NCI-H2196 treated with DMSO at 0.1 percent for 48 hours (cell line): ENCODE data around the gene TTC33.

Experiments used
- DNase-seq: peaks from one replicate; lab custom pipeline; 2025; ENCODE audit not compliant: unreplicated experiment; lab: John Stamatoyannopoulos, UW

The TTC33 gene

DNA sequence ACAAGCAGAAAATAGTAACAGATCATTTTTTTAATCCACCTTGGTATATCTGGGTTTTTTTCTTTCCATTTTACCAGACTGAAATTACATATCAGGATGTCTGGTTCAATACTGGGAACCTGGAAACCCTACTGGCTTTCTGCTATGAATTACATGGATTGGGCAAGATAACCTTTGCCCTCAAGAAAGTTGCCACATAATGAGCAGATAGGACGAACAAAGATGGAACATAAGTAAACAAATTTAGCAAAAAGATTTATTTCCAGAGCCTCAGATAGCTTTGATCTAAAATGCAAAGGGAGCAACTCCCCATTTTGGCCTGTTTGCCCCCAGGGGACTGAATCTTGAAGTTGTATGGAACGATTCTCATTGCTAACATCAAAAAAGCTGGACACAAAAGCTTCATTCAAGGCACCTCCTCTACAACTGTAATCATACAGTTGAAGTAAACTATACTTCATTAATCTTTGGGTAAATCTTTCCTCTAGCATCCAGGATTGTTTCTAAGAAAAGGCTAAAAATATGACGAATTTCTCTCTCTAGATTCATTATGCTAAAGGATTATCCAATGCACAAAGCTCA lies 207.7 kb downstream of the TTC33 start:
- no peak for DNase-seq

DNA sequence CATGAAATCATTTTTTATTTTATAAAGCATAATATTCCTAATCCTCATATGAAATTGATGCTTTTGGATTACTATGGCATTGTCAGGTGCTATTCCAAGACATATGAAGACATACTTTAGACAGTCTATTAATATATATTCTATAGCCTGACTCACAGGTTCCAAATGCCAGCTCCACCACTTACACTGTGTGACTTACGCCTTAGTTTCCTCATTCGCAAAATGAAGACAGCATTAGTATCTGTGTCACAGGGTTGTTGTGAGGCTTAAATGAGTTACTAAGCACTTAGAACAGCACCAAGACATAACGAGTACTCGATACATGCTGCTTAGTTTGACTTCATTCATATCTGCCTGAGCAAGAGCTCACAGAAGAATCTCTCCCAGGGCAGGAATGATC lies 208.2 kb downstream of the TTC33 start:
- no peak for DNase-seq

DNA sequence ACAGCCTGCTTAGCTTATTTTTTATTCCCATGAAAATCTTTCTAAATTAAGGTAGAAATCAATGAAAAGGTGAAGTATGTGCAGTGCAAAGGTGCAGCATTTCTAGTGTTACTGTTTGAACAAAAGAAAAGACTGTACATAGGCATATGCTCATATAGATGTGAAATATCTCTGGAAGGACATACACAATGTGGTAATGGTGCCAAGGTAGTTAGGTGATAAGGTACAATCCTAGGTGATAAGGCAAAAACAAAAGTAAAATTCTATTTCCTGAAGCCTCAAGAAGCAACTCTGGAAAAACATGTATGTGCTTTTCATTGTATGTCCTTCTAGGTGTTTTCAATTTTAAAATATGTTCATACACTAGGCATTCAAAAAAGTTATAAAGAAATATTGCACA lies 215.5 kb downstream of the TTC33 start:
- DNase-seq: no peak

DNA sequence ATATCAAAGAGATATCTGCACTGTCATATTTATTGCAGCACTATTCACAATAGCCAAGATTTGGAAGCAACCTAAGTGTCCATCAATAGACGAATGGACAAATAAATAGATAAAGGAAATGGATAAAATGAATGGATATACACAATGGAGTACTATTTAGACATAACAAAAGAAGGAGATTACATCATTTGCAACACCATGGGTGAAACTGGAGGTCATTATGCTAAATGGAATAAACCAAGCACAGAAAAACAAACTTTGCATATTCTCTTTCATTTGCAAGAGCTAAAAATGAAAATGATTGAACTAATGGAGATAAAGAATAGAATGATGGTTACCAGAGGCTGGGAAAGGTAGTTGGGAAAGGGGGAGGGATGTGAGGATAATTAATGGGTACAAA lies 231.1 kb downstream of the TTC33 start:
- DNase-seq: no peak

DNA sequence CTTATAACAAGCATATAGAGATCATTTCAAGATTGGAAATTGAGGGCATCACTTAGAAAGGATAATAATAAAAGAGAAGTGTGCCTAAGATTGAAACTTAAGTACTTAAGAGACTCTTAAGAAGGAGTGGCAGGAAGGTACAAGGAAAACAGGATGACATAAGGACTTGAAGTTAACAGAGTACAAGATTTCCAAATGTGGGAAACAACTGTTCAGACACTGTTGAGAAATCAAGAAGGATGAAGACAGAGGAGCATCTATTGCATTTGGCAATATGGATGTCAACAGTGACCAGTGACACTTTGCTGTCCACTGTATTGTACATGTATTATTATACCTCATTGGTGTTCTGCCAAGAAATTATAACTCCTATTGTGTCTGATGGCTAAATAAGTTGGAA lies 233.8 kb downstream of the TTC33 start:
- no peak for DNase-seq

DNA sequence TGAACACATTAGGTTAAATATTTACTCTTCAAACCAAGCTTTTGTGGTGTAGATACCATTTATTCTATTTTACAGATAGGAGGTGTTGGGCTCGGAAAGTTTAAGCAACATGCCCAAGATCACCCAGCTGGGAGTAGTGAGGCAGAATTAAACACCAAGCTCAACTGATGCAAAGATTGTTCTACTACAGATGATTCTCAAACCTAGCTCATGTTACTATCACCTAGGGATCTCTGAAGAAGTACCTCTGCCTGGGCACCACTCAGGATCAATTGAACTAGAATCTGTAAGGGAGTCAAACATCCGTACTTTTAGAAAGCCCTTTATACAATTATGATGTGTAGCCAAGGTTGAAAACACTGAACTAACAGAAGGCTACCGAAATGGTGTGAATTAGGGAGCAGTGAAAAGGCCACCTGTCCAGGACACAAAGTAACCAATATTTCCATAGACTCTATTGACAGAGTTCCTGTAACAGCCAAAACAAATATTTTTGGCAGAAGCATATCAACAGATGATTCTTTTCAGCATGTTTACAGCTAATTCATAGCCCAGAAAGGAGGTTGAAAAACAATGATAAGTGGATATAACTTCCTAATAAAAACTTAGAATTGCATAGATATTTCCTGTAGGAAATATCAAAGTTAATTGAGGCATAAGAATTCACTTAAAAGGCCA lies 234.5 kb downstream of the TTC33 start:
- DNase-seq: peak; percentile 42

DNA sequence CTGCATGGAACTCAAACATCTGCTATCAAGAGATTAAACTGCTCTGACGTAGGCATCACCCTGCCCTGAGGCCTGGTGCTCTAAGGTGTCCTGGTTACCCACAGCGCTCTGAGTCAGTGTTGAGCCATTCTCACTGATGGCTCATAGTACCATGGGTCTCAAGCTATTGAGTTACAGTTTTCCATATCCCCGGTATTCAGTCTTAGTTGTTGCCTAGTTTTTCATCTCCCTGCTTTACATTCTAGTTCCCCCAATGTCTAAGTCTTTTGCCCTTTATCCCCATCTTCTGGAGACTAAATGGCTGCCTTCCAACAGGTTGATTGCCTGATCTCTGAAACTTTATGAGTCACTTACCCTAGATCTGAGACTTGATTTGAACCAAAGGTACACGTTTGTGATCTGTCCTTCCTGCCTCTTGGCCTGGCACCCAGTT lies 237.3 kb downstream of the TTC33 start:
- DNase-seq: no peak

DNA sequence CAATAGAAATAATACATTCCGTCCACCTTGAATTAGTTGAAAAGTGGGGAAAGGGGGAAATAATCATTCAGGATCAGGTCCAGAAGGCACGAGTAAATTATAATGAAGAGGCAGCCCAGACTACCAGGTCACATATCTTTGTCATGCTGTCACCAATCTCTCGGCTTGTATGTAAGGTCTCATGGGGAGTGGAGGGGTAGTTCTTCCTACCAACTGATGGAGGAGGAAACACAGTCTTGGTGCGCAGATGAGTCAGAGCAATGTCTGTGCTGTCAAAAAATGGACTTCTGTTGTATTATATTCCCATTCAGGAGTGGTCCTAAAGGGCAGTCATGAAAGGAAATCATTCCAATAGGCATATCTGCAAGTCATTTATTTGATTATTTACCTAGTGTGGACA lies 240.3 kb downstream of the TTC33 start:
- no peak for DNase-seq

DNA sequence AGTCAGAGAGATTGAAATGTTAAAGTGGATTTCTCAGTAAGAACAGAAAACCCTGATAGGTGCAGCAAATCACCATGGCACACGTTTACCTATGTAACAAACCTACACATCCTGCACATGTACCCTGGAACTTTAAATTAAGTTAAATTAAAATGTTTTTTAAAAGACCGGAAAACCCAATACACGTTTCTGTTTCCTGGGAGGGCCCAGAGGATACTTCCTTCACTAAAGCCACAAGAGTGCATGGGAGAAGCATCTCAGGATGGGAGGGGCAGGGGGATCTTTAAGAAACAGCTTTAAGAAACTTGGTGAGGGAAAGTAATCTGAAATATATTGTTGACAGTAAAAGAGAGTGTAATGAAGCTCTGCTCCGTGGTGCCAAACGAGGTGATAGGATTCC lies 240.8 kb downstream of the TTC33 start:
- no peak for DNase-seq

DNA sequence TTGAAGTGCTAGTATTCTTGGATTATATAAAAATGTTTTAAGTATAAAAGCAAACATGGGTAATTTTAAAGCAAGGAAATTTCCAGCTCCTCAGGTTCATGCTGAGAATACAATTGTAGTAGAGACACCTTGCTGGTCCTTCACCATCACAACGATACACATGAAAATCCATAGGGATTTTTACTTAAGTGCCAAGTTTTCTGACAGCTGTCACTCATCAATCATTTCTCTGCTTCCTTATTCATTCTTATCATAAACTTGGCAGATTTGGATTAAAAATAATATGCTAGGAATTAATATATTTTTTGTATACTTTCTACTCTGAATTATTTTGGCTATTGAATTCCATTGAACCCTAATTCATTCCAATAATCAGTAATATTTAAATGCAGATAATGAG lies 244.0 kb downstream of the TTC33 start:
- no peak for DNase-seq

DNA sequence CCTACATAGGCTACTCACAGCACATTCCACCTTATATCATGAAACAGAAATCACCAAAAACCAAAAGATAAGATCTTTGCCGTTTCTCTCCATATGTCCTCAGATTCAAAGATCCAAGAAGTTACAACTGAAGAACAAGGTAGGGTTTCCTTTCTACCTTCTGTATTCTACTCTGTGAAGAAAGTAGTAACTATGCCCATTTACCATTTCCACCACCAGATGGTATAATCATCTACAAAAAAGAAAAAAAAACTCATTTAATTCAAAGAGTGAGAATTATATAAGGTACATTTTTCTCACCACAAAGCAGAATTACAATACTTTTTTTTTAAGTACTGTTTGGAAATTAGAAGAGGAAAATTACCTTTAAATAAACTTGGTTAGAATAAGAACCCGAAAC lies 248.7 kb downstream of the TTC33 start:
- no peak for DNase-seq

DNA sequence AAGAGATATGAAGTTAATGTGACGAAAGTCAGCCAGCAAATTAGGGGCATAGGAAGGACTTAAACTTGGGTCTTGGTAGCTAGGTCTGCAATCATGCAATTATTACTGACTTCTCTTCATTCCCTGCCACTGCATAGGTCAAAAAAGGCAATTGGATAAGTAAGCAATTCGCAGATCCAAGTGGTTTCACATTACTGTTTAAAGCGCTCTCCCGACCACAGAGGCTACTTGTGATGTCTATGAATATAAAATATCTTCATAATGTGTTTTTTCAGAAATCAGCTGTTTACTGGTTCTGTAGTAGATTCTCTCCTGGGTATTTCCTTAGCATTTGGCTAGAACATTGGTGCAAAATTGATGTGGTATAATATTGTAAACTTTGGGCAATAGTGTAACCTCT lies 250.7 kb downstream of the TTC33 start:
- DNase-seq: no peak

DNA sequence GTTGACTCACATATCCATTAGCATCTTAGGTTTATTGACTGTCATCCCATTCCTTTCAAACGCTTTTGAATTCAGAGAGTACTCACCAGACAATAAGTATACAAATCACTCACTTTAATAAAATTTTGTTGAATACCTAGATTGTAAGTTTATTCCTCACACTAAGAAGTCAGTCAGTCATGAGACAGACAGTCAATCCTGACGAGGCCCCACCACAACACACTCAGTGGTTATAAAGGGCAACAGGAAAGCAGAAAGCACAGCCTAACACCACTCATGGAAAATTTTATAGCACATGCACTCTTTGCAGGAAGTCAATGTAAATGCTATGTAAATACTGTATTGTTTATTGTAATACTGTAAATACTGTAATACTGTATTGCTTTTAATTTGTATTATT lies 252.3 kb downstream of the TTC33 start:
- no peak for DNase-seq

DNA sequence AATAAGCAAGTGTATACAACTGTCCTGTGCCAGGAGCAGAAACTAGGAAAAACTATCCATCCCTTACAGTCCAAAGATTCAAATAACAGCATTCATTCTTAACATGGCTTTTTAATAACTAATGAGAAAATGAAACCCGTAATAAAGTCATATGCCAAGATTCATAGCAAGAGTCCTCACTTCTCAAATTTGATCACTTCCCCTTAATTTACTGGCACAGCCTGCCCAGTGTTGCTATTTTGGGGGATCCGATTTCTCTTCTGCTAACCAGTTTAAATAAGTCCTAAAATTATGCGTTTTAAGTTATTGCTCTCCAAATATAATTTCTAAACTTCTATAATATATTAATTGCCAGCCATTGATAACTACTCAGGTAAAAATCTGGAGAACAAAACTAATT lies 253.0 kb downstream of the TTC33 start:
- DNase-seq: no peak

DNA sequence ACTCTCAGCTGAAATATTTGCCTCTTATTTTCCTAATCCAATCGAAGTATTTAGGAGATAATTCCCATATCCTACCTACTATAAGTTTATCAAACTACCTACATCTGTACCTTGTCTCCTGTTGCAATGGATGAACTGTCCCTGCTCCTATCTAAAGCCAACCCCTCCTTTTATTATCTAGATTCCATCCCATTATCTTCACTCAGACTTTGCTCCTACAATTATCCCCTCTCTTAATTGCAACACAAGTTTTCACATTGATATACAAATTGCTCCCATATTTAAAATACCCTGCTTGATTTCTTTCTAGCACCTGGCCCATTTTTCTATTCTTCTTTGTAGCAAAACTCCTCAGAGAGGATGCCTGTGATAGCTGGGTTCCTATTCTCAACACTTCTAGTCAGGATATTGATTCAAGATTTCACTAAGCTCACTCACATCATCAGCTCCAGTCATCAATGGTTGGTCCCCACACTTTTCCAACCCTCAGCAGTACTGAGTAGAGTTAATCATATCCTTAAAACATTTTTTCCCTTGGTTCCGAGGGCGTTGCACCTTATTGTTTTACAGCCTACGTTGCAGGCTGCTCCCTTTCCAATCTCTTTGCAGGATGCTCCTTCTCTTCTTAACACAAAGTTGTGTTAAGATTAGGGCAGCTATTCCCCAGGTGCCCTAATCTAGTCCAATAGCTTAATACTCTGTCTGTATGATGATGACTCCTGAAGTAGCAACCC lies 253.9 kb downstream of the TTC33 start:
- DNase-seq: no peak

DNA sequence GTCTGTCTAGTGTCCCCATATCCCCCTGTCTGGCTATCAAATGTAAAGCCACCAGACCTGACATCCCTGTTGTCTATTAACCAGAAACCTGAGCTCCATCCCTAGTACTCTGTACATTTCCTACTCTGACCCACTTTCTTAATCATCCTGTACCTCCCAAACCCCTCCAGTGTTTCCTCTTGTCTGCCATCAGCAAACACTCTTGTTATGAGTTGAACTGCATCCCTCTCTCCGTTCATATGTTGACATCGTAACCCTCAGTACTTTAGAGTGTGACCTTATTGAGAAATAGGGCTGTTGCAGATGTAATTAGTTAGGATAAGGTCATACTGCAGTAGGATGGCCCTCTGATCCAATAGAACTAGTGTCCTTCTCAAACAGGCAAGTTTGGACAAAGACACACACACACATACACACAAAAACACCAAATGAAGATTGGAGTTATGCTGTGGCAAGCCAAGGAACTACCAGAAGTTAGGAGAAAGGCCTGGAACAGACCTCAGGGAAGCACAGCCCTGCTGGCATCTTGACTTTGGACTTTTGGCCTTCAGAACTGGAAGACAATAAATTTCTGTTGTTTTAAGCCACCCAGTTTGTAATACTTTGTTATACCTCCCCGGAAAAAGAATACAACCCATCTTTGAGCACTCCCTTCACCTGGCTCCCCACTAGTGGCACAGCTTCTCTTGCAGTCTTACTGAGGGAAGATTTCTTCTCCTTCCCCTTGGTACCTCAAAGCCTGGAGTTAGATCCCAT lies 256.1 kb downstream of the TTC33 start:
- DNase-seq: no peak

DNA sequence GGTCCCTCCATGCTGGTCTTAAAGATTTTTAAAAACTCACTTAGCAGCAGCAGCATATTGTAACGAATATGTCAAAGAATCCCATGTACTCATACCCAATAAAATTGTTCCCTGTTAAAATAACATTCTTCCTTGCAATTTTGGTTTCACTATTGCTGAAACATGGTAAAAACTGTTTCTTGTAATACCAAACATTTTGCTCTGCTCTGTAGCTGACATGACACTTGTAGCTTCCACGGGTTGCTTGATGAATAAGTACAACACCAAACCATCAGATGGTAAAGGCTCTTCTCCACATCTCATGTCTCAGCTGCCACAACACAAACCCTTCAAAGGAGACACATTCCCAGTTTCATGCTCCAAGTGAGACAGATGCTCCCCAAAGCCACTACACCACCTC lies 256.8 kb downstream of the TTC33 start:
- DNase-seq: no peak

DNA sequence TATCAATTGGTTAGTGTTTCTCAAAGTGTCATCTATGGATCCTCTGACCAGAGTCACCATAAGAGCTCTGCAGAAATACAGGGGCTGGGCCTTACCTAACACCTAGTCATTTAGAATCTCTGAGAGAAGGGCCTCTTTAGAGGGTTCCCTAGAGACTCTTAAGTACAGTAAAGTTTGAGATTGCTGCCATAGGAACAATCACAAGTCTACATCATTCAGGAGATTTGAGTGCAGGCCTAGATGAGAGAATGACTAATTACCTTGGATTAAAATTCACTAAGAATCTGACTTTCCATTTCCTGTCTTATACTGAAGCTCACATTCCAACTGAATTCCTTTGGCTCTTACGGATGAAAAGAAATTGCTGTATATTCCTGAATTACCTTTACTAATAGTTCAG lies 258.2 kb downstream of the TTC33 start:
- DNase-seq: no peak

DNA sequence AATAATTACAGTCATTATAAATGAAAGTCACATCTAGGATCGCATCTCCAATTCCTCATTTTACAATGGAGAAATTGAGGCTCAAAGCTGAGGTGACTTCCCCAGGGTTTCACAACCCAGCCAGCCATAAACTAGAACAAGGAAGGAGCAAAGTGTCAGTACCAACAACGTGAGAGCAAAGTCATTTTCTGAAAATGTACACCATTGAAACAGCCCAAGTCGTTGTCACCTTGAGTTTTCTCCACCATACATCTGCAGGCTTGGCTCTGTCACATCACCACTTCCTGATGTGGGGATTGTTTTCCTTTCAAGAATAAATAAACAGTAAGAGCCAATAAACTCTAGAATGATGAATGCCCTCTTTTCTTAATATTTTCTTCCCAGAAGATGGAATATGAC lies 260.5 kb downstream of the TTC33 start:
- no peak for DNase-seq

DNA sequence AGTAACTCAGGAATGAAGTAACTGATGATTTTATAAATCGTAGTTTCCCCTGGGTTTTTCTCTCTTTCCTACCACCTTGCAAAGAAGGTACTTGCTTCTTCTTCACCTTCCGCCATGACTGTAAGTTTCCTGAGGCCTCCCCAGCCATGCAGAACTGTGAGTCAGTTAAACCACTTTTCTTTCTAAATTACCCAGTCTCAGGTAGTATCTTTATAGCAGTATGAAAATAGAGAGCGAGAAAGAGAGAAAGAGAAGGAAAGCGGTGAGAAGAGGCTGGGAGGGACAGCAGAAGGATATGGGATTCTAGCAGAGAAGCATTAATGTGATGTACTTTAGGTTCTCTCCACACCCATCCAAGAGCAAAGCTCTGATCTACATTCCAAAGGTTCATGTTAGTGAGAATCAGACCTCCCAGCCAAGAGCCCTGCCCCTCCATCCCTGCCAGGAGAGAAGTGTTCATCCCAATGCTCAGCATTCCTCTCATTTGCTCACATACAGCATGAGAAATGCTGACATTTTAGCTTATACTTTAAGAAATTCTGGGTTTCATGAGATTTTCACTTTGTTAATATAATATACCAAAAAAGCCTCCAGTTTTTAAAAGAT lies 261.0 kb downstream of the TTC33 start:
- DNase-seq: no peak

DNA sequence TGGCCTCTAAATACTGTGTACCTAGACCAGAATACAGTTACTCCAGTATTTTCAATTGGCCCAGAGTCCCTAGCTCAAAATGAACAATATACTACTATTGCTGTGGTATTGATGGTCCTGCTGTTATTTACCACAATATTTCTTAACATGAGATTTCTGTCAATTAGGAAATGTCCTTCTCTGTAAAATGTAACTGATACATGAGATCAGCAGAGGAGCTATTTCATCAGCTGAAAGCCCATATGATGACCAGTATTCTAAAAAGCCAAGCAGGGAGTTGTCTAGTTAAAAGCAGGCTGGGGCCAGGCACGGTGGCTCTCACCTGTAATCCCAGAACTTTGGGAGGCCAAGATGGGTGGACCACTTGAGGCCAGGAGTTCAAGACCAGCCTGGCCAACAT lies 263.7 kb downstream of the TTC33 start:
- no peak for DNase-seq
